NT2/D1 (cell line): ENCODE results near the gene LSM11.

Experiments used
- SUZ12 ChIP-seq: IDR thresholded peaks from 2 replicates; pipeline ENCODE4 v1.6.1; 2011; ENCODE audit not compliant: insufficient read length, insufficient read depth; ENCODE audit errors: extremely low read depth
- YY1 ChIP-seq: IDR thresholded peaks from 2 replicates; pipeline ENCODE4 v1.6.1; 2011; ENCODE audit not compliant: insufficient read length, insufficient read depth

DNA sequence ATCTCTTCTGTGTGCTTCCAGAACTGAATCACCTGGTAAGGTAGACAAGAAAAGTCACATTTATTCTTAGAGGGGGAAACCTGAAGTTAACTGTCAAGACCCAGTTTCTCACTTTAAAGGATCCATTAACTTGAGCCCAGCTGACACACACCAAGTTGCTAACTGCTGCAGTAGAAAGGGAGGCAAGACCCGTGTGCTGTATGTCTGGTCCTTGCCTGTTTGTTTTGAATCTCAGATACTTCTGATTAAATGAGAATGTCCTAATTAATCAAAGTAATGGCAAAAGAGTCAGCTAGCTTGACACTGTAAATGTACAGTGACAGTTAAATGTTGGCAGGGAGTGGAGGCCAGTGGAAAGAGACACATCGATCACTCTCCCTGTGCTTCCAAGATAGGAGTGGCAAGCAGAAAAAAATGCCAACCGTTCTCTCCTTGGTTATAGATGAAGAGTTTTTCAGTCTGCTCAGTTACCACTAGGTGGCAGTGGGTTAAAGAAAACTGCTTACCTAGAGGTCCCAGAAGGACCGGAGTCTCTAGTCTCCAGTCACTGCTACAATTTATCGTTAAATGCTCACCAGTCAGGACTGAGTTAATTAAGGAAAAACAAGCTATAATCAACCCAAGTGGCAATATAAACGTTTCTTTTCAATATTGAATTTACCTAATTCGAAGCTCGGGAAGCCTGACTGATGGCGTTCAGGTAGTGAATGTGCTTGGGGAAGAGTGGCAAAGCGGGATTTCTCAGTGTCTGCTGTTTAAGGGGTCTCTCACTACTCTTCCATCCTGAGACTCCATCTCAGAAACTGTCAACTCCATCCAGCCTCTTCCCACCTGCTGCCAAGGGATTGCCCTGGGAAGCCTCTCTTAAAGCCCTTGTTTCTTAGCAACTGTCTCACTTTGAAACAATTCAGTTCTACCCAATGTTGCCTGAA lies 18.4 kb downstream of the LSM11 start:
- TF ChIP-seq YY1 (no peak), SUZ12 (no peak)
